ENCODE measurements around the gene HSBP1. TPM values are rescaled to one million over a fixed set of nuclear protein-coding genes. Genes with fewer than 3 reads are reported as not detected.

The HSBP1 gene
- total RNA-seq, 1 experiment from 2014 or later = 230 TPM

DNA sequence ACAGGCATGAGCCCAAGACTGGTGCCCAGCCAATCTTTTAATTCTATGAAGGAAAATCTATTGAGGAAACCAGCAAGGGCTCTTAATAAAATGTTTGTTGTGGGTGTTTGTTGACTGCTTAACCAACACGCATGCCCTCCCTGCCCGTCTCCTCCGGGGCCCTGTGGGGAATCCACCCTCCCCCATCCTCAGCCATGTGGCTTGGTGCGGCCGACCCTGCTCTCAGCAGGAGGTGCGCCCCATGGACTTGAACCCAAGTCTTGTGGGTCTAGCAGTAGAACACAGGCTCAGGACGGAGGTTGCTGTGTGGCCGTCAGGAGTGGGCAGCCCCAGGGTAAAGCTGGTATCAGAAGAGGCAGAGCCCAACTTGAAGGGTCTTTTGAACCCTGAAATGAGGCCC, 46.1 kb downstream of the HSBP1 start:
- H3K4ac ChIP-seq (ENCODE audit: low read depth, low read length) = no peak overlapping the region
- H4K5ac ChIP-seq (ENCODE audit: insufficient read length, low read depth, low read length) = no peak overlapping the region
- H4K8ac ChIP-seq (replicated peaks; ENCODE audit: insufficient read length, low read depth, low read length) = no peak overlapping the region
- no peak overlapping the region for H2BK120ac ChIP-seq (ENCODE audit: low read depth, low read length, poor library complexity, severe bottlenecking)
- H3K27ac ChIP-seq (ENCODE audit: insufficient read length, low read depth, low read length) = no peak overlapping the region
- no peaks in the 10 kb centered on the region for H3K27me3 ChIP-seq (ENCODE audit: insufficient read depth, low read length)
- no peaks in the 10 kb centered on the region for H3K9me3 ChIP-seq (ENCODE audit: control insufficient read depth, low read depth, low read length)
- H2BK12ac ChIP-seq (ENCODE audit: insufficient read length, low read depth, low read length) = no peak overlapping the region
- peaks cover 8% of the 10 kb centered on the region; the same call in 1 of the 2 replicates for H3K4me1 ChIP-seq (ENCODE audit: insufficient read depth, low read length)
- Mint-ChIP-seq H3K9me3 (no peaks in the 10 kb centered on the region), H3K4me3 (no peak overlapping the region), H3K27me3 (ENCODE audit: low read depth) (0 out of 2 replicates have a peak, but pooled peaks cover 1% of the 10 kb centered on the region), H3K4me1 (peaks cover 44 to 50% of the 10 kb centered on the region in 2 experiments), H3K36me3 (ENCODE audit: insufficient read depth in 1 of 3, low read depth in 3 of 3) (no peaks in the 10 kb centered on the region; a peak in 1 of 7 replicates), H3K27ac (no peak overlapping the region)
- H3K18ac ChIP-seq (ENCODE audit: insufficient read length, low read depth, low read length) = no peak overlapping the region
- no peak overlapping the region for H3K23ac ChIP-seq (ENCODE audit: insufficient read length, low read depth, low read length)
- no peaks in the 10 kb centered on the region for H3K79me2 ChIP-seq (ENCODE audit: insufficient read depth, low read length)
- DNase-seq = no peak
- H4K20me1 ChIP-seq (ENCODE audit: control insufficient read depth, insufficient read depth, insufficient read length) = no peaks in the 10 kb centered on the region
- no peak overlapping the region for H3K9ac ChIP-seq (ENCODE audit: extremely low read depth, insufficient read length, low read length)
- no peak overlapping the region for H3K14ac ChIP-seq (ENCODE audit: insufficient read depth, low read length)
- H3K4me2 ChIP-seq (ENCODE audit: insufficient read depth, insufficient read length, low read length) = no peak overlapping the region
- no peak overlapping the region for H2BK15ac ChIP-seq (ENCODE audit: low read depth, low read length)
- H3K56ac ChIP-seq (ENCODE audit: insufficient read length, low read depth, low read length) = no peak overlapping the region
- H3K79me1 ChIP-seq (ENCODE audit: insufficient read depth, low read depth, low read length, poor library complexity, severe bottlenecking) = no peaks in the 10 kb centered on the region
- no peak overlapping the region for H2BK5ac ChIP-seq (ENCODE audit: insufficient read length, low read length)
- no CpG with 5 or more reads among the region's 8 CpGs for whole genome bisulfite sequencing (ENCODE audit: extremely low coverage, insufficient read length, low lambda C conversion rate)
- H2AFZ ChIP-seq (ENCODE audit: low read length) = no peak overlapping the region
- no peak overlapping the region for H3T11ph ChIP-seq (ENCODE audit: low read length)
- H4K91ac ChIP-seq (ENCODE audit: insufficient read length, low read depth, low read length) = no peak overlapping the region
- TF ChIP-seq, protein P1, sequence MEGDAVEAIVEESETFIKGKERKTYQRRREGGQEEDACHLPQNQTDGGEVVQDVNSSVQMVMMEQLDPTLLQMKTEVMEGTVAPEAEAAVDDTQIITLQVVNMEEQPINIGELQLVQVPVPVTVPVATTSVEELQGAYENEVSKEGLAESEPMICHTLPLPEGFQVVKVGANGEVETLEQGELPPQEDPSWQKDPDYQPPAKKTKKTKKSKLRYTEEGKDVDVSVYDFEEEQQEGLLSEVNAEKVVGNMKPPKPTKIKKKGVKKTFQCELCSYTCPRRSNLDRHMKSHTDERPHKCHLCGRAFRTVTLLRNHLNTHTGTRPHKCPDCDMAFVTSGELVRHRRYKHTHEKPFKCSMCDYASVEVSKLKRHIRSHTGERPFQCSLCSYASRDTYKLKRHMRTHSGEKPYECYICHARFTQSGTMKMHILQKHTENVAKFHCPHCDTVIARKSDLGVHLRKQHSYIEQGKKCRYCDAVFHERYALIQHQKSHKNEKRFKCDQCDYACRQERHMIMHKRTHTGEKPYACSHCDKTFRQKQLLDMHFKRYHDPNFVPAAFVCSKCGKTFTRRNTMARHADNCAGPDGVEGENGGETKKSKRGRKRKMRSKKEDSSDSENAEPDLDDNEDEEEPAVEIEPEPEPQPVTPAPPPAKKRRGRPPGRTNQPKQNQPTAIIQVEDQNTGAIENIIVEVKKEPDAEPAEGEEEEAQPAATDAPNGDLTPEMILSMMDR (conservative IDR thresholded peaks at IDR 0.05) = no peak
- no peaks in the 10 kb centered on the region for H3K23me2 ChIP-seq (ENCODE audit: insufficient read length, low read depth, low read length, poor library complexity, severe bottlenecking)
- no peak overlapping the region for H2BK20ac ChIP-seq (ENCODE audit: low read depth, low read length, poor library complexity, severe bottlenecking)
- no peak overlapping the region for H2AK5ac ChIP-seq (ENCODE audit: insufficient read length, low read length)
